HepG2 (cell line): ENCODE measurements around the gene TTC32. TPM values are rescaled to one million over a fixed set of nuclear protein-coding genes. Genes with fewer than 3 reads are reported as not detected.

Experiments used
- ATAC-seq: fragments of 200-7000 bp; cut with Tn5 transposase; 3 replicates; pipeline ENCODE4 v1.9.1; 2020; ENCODE audit warnings: mild to moderate bottlenecking, moderate library complexity
- BruUV-seq: library from RNA; stranded (reverse); fragments of 400-500 nt; replicated peaks from 2 replicates; lab custom pipeline; 2021; lab: Mats Ljungman, UMichigan
- CTCF ChIA-PET: fragments of 300-600 bp; formaldehyde crosslinking; extraction: SDS; loops from one replicate; lab custom pipeline; 2021; ENCODE audit warnings: low total read pairs, inconsistent platforms, low intra/inter-chr PET ratio; lab: Yijun Ruan, JAX
- POLR2A ChIA-PET: fragments of 350-600 bp; sonication (Branson Sonifier 250); formaldehyde crosslinking; loops from one replicate; lab custom pipeline; 2020; ENCODE audit warnings: antibody characterized with exemption, inconsistent platforms; lab: Yijun Ruan, JAX
- DNase-seq: peaks from one replicate; pipeline ENCODE4 v3.0.0-alpha.2; 2015; ENCODE audit warnings: low spot score
- FAIRE-seq: peaks from 3 replicates; lab custom pipeline; 2011; peaks lifted over from hg19 to GRCh38; lab: Jason Lieb, UNC
- H2AFZ ChIP-seq: one replicate; pipeline ENCODE4 v1.6.1; 2011; ENCODE audit warnings: low read length, inconsistent platforms
- H3K27ac ChIP-seq: fragments of 300-600 bp; 3 replicates; pipeline ENCODE4 v1.8.0; 2011; ENCODE audit warnings: mixed run types, mild to moderate bottlenecking, mixed read lengths, low read length, inconsistent platforms; ENCODE audit not compliant: insufficient read depth; ENCODE audit errors: extremely low read length
- H3K27me3 ChIP-seq, 2 experiments: fragments of 200-600 bp in 1 of 2; 2 replicates in 1 of 2; 3 replicates in 1 of 2; pipeline versions ENCODE4 v1.6.0 to v1.8.0; 2011; ENCODE audit warnings: low read length in 2 of 2, mild to moderate bottlenecking in 2 of 2, moderate library complexity in 2 of 2, inconsistent platforms in 1 of 2; ENCODE audit not compliant: insufficient read depth in 2 of 2, control insufficient read depth in 1 of 2
- H3K36me3 ChIP-seq, 2 experiments: fragments of 200-600 bp in 1 of 2; replicated peaks in 1 of 2; 2 replicates in 1 of 2; 3 replicates in 1 of 2; pipeline versions ENCODE4 v1.5.1 to v1.8.0; 2011; ENCODE audit warnings: low read length in 2 of 2, inconsistent platforms in 1 of 2; ENCODE audit not compliant: insufficient read depth in 2 of 2, control insufficient read depth in 1 of 2
- H3K4me1 ChIP-seq: 2 replicates; pipeline ENCODE4 v1.5.1; 2012; ENCODE audit warnings: low read length, inconsistent platforms; ENCODE audit not compliant: insufficient read depth
- H3K4me2 ChIP-seq: 2 replicates; pipeline ENCODE4 v1.6.0; 2011; ENCODE audit warnings: low read depth, low read length, inconsistent platforms
- H3K4me3 ChIP-seq, 3 experiments: fragments of 200-600 bp in 1 of 3; sonication (generic), shearing (Covaris generic) in 1 of 3; replicated peaks in 1 of 3; 2 replicates each; pipeline ENCODE4 v1.5.1; 2011 to 2016; ENCODE audit warnings: low read length in 3 of 3, inconsistent platforms in 2 of 3, low read depth in 2 of 3, mild to moderate bottlenecking in 2 of 3, control low read depth in 1 of 3, mixed read lengths in 1 of 3; ENCODE audit not compliant: insufficient read depth in 1 of 3
- H3K79me2 ChIP-seq: one replicate; pipeline ENCODE4 v1.6.1; 2011; ENCODE audit warnings: low read length, inconsistent platforms; ENCODE audit not compliant: insufficient read depth
- H3K9ac ChIP-seq: 2 replicates; pipeline ENCODE4 v1.6.0; 2011; ENCODE audit warnings: mild to moderate bottlenecking, low read depth, low read length, inconsistent platforms; ENCODE audit not compliant: insufficient read depth
- H3K9me3 ChIP-seq: 2 replicates; pipeline ENCODE4 v1.5.1; 2012; ENCODE audit warnings: mild to moderate bottlenecking, low read length
- H4K20me1 ChIP-seq: 2 replicates; pipeline ENCODE4 v1.6.0; 2011; ENCODE audit warnings: inconsistent platforms, mild to moderate bottlenecking, low read length, moderate library complexity; ENCODE audit not compliant: insufficient read depth
- ARHGAP35 ChIP-seq: sonication (generic); formaldehyde crosslinking; IDR thresholded peaks from 2 replicates; pipeline ENCODE4 v1.9.0; 2022; ENCODE audit warnings: mild to moderate bottlenecking, inconsistent platforms, moderate library complexity, missing genetic modification reagents, borderline replicate concordance
- ARID3A ChIP-seq: IDR thresholded peaks from 2 replicates; pipeline ENCODE4 v1.6.1; 2012; ENCODE audit warnings: low read depth, low read length, improper control_type of control experiment
- FLYWCH1 ChIP-seq: sonication (generic); formaldehyde crosslinking; IDR thresholded peaks from 2 replicates; pipeline ENCODE4 v1.8.1; 2023; ENCODE audit warnings: mild to moderate bottlenecking, missing genetic modification reagents
- FOXA3 ChIP-seq: IDR thresholded peaks from 2 replicates; pipeline ENCODE4 v1.6.1; 2016; ENCODE audit warnings: missing genetic modification reagents, missing compliant biosample characterization
- IRF9 ChIP-seq: sonication (generic); formaldehyde crosslinking; IDR thresholded peaks from 2 replicates; pipeline ENCODE4 v1.8.0; 2022; ENCODE audit warnings: missing genetic modification reagents, mild to moderate bottlenecking, borderline replicate concordance
- POLR2A ChIP-seq, 2 experiments: IDR thresholded peaks; 2 replicates each; pipeline ENCODE4 v1.6.1; 2011; ENCODE audit warnings: low read depth in 2 of 2, low read length in 2 of 2, mild to moderate bottlenecking in 1 of 2, moderate library complexity in 1 of 2; ENCODE audit not compliant: insufficient read depth in 1 of 2
- SIN3B ChIP-seq: fragments of 150-350 bp; IDR thresholded peaks from 2 replicates; pipeline ENCODE4 v1.6.1; 2014; ENCODE audit warnings: low read length
- ZBTB33 ChIP-seq: sonication (generic); formaldehyde crosslinking; IDR thresholded peaks from 2 replicates; pipeline ENCODE4 v1.4.0; 2020; ENCODE audit warnings: missing genetic modification reagents
- ZNF501 ChIP-seq: sonication (generic); formaldehyde crosslinking; IDR thresholded peaks from 2 replicates; pipeline ENCODE4 v1.5.1; 2020; ENCODE audit warnings: mild to moderate bottlenecking, moderate library complexity, missing genetic modification reagents
- ZNF605 ChIP-seq: sonication (generic); formaldehyde crosslinking; IDR thresholded peaks from 2 replicates; pipeline ENCODE4 v1.8.0; 2022; ENCODE audit warnings: mild to moderate bottlenecking, missing genetic modification reagents
- WGBS: methylation state at CpG from one replicate; pipeline ENCODE4 v1.1.6; 2017; ENCODE audit warnings: low lambda C conversion rate; 5-methylcytosine and 5-hydroxymethylcytosine counted together
- in situ Hi-C: cut with HindIII; loops from 2 replicates; pipeline ENCODE4 v1.10.0; 2017; ENCODE audit warnings: low pct_unique_long_range_greater_than_20kb; ENCODE audit not compliant: extremely low pct_ligation_motif_present
- intact Hi-C: fragments of 100-400 bp; cut with micrococcal nuclease; formaldehyde crosslinking; loops from one replicate; pipeline ENCODE4 v1.10.0; 2022; ENCODE audit not compliant: unreplicated experiment
- polyA plus RNA-seq, 8 experiments: library from polyadenylated mRNA; depleted of rRNA in 3 of 8; stranded (reverse) in 7 of 8; unstranded in 1 of 8; fragments of >200 nt; fragmentation: Illumina TruSeq in 4 of 8; extraction: Trizol in 4 of 8; gene quantifications; 2 replicates each; pipeline versions ENCODE4 v1.2.1 to v1.2.3, GENCODE V29; 2011 to 2016; ENCODE audit warnings: low read depth in 4 of 8, missing spikeins in 1 of 8, mixed read lengths in 1 of 8; ENCODE audit not compliant: insufficient read depth in 1 of 8
- total RNA-seq, 5 experiments: library from RNA; depleted of rRNA; stranded (reverse); fragments of >200 nt; fragmentation: Illumina TruSeq; extraction: Trizol; gene quantifications; 2 replicates each; pipeline ENCODE4 v1.2.3, GENCODE V29; 2016; ENCODE audit warnings: low read depth in 1 of 5

TTC32 gene
- total and polyA plus RNA-seq, 2 of the 13 experiments (the other 11 are each of a cell fraction or from before 2014, with no cell fraction given), result 21.6 to 38.3 TPM

GRCh38 chr2:19854596-19855541 is 46.9 kb downstream of the TTC32 start:
- Histone ChIP-seq H2AFZ (no peak overlapping the region), H3K79me2 (no peaks in the 10 kb centered on the region), H3K9ac (no peak overlapping the region), H3K36me3 (no peaks in the 10 kb centered on the region), H3K9me3 (no peaks in the 10 kb centered on the region), H3K4me3 (peak overlapping the region; percentile 38 to 62 (median 39)), H3K27me3 (peaks cover 8 to 27% of the 10 kb centered on the region in 2 experiments), H3K4me2 (peak overlapping the region; percentile 85), H4K20me1 (no peaks in the 10 kb centered on the region), H3K4me1 (peaks cover 51% of the 10 kb centered on the region), H3K27ac (no peak overlapping the region)
- intact Hi-C loops (no loop called here), in situ Hi-C loops (loop anchor here (10.0 kb wide), 1 partner anchor 110 kb away; no protein-coding TSS in a partner anchor)
- FAIRE-seq (no peak), DNase-seq (no peak), ATAC-seq (no peak; the same call in 2 of the 3 replicates)
- no TSS peak for BruUV-seq
- ChIA-PET CTCF (no interaction called here), POLR2A (interaction anchor here (1.0 kb wide), 1 partner anchor 507 kb away, joined by 3 read pairs; no protein-coding TSS in a partner anchor)
- TF ChIP-seq SIN3B (no peak), POLR2A (IDR thresholded peaks at IDR 0.05; ENCODE audit: insufficient read depth in 1 of 2, low read depth in 2 of 2, low read length in 2 of 2) (no peak), ARHGAP35 (CRISPR knock-in tag) (0 out of 2 replicates have a peak, but pooled peaks have one; percentile 34), FLYWCH1 (CRISPR knock-in tag) (0 out of 2 replicates have a peak, but pooled peaks have one; percentile 67), IRF9 (CRISPR knock-in tag) (0 out of 2 replicates have a peak, but pooled peaks have one; percentile 17), FOXA3 (CRISPR knock-in tag) (0 out of 2 replicates have a peak, but pooled peaks have one; percentile 8), ZNF501 (CRISPR knock-in tag) (peak; percentile 15; the same call in 1 of the 2 replicates), ARID3A (no peak), ZNF605 (CRISPR knock-in tag) (peak; percentile 45; the same call in 1 of the 2 replicates), ZBTB33 (CRISPR knock-in tag) (0 out of 2 replicates have a peak, but pooled peaks have one; percentile 9)
- 77% methylated on average over 20 of the region's 20 CpGs for WGBS
